NCI-H446 (cell line): ENCODE results near the gene ZNF628.
"Not testable (repeated sequence)": the region's sequence is repeated elsewhere in the genome, so short reads cannot be mapped to it uniquely, and the experiment has no call there.

ENCODE experiments used
- DNase-seq, 2 experiments: peaks; one replicate each; lab custom pipeline; 2025; lab: John Stamatoyannopoulos, UW

ZNF628 gene

DNA sequence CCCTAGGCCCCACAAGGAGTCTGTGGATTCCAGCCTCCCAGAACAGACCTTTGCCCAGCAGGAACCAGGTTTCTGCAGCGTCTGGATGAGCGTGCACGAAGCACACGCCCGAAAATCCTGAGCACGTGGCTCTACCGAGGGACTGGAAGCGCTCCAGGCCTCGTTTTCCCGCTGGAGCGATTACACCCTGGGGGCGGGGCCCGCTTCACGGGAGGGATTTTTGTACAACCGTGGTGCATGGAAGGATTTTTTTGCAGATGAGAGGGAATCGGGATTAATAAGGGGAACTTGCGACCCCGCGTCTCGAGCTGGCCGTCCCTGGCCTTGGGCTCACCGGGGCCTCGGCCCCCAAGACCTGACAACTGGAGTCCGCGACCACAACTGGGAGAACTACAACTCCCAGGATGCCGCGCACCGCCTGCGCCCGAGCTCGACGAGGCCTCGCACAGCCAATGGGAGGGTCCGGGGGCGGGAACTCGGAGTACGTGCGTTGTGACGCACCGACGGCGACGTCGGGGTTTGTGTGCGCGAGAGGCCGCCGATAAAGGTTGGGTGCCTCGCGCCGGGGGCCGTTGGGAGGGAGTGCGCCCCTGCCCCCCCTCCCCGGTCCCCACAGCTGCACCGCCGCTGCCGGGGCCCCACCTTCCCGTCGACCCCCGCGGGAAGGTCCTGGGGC, at the start of gene ZNF628:
Gene ZNF628 (plus strand): TSS at position 518 of the 676 bp plus-strand sequence. CDS start 3,294 bp downstream, outside the sequence.
- DNase-seq, result peak; percentile 97 to 99

DNA sequence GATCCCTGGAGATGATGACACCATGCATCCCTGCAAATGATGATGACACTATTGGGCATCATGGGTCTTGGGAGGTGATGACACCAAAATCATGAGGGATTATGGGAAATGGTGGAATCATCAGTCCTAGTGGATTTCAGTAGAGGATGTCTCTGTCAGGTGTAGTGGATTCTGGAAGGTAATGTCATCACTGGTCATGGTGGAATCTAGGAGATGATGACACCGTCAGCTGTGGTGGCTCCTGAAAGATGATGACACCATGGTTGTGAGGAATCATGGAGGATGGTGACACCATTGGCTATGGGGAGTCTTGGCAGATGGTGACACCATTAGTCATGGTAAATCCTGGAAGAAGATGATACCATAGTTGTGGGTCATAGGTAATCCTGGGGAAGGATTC, 45.2 kb upstream of the ZNF628 start:
- no peak for DNase-seq

DNA sequence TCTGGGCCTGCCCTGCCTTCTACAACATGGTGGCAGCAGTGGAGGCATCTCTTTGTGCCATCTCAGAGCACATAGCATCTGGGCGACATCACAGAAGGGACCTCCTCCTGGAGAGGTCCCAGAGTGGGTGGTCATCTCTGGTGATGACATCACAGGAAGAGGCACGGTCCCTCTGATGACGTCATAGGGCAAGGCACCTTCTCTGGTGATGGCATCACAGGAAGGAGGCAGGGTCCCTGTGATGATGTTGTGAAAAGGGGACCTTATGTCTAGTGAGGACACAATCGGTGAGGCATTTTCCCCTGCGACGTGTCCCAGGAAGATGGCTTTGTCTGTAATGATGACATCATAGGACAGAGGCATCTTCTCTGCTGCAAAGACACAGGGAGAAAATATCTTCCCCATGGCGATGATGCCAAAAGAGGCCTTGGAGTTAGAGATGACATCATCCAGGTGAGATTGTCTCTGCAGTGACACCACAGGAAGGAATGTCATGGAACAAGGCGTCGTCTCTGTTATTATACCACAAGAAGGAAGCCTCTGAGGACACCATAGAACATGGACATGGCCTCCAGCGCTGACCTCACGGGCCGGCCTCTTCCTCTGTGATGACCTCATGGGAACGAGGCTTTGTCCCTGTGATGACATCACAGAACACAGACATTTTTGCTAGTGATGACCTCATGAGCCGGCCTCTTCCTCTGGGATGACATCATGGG, 44.0 kb upstream of the ZNF628 start:
- no peak for DNase-seq

DNA sequence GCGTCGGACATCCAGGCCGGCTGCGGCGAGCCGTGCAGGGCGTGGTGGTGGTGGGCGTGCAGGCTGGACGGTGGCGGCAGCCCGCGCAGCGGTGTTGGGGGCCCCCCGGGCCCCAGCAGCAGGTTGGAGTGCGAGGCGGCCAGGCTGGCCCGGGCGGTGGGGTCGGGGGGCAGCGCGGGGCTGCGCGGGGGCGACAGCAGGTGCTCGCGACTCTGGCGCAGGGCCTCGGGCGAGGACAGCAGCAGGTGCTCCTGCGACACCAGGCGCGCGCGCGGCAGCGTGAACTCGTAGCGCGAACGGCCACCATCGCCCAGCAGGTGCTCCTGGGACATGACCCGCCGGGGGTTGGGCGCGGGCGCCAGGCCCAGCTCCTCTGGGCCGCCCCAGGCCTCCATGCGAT, 43.1 kb upstream of the ZNF628 start:
- no peak for DNase-seq

DNA sequence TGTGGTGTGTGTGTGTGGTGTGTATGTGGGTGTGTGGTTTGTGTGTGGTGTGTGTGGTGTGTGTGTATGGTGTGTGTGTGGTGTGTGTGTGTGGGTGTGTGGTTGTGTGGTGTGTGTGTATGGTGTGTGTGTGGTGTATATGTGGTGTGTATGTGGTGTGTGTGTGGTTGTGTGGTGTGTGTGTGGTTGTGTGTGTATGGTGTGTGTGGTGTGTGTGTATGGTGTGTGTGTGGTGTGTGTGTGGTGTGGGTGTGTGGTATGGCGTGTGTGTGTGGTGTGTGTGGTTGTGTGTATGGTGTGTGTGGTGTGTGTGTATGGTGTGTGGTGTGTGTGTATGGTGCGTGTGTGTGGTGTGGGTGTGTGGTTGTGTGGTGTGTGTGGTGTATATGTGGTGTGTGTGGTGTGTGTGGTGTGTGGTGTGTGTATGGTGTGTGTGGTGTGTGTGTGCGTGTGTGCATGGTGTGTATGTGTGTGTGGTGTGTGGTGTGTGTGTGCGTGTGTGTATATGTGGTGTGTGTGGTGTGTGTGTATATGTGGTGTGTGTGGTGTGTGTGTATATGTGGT, 42.0 kb upstream of the ZNF628 start:
- DNase-seq, result no peak

DNA sequence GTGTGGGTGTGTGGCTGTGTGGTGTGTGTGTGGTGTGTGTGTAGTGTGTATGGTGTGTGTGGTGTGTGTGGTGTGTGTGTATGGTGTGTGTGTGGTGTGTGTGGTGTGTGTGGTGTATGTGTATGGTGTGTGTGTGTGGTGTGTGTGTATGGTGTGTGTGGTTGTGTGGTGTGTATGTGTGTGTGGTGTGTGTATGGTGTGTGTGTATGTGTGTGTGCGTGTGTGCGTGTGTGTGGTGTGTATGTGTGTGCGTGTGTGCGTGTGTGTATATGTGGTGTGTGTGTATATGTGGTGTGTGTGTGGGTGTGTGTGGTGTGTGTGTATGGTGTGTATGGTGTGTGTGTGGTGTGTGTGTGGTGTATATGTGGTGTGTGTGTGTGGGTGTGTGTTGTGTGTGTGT, 41.4 kb upstream of the ZNF628 start:
- DNase-seq, result no peak

DNA sequence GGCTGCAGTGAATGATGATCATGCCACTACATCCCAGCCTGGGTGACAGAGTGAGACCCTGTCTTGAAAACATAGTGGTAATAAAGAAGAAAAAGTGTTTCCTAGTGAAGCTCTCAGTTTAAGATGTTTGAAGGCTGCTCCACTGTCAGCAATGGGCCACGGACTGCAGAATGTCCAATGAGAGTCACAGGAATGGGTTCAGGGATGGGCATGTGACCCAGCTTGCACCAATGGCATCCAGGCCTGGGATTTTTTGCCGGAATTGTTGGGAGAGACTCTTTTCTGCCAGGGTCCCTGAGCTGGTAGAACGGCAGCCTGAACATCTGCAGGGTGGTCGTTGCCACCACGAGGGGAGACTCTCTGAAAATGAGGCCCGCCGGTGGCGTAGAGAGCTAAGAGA, 39.6 kb upstream of the ZNF628 start:
- DNase-seq, result no peak

DNA sequence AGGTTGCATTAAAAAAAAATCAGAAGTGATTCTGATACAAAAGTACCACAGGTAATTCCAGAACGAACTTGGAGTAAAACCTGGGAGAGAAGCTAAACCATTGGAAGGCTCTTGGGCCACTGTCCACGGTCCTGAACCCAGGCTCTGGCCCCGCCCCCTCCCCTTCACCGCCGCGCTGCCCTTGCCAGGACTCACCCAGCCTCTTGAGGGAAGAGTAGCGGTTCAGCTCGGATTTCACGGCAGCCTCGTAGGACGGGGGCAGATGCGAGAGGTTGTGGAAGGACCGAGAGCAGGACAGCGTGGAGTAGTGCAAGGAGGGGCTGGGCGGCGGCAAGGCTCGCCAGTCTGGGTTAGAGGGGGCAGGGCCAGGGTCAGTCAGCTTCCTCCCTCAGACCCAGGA, 39.0 kb upstream of the ZNF628 start:
- DNase-seq, result no peak

DNA sequence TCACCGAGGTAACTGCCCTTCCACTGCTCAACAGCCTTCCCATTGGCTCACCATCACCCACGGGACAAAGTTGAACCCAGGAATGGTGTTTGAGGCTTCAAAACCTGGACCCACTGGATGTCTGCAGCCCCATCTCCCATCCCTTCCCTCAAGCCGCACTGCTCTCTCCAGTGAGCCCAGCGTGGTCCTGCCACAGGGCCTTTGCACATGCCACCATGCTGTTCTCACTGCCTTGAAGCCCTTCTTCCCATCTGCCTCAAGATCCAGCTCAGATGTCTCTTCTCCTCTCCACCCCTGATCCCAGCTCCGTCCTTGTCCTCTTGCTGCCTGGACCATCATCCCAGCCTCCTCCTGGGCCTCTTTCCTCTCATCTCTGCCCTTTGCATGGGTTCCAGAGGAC, 37.4 kb upstream of the ZNF628 start:
- DNase-seq, result no peak

DNA sequence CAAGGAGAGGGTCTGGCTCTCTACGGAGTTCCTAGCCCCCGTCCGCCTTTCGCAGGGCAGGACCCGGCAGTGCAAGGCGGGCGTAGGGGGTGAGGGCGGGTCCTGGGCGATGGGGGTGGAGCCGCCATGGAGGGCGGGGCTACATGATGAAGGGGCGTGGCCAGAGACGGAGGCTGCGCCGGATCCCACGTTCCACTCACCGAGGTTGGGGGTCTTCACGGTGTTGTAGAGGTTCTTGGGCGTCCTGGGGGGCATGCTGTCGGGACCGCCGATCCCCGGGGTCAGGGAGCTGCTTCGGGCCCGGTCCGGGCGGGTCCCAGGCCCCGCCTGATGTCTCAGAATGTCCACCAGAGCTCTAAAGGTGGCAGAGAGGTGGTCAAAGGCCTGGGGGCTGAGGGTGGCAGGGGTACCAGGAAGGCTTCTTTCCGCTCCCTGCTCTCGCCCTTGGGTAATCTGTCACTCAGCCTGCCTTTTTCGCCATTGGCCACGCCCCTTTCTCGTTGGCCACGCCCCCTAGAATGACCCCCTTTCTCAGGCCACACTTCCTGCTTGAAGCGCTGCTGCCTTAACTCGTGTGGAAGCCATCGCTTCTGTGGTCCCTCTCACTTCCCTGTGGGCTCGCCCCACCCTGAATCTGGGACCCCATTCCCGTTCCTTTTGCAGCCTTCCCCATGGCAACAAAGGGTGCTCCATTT, 35.9 kb upstream of the ZNF628 start:
- no peak for DNase-seq

DNA sequence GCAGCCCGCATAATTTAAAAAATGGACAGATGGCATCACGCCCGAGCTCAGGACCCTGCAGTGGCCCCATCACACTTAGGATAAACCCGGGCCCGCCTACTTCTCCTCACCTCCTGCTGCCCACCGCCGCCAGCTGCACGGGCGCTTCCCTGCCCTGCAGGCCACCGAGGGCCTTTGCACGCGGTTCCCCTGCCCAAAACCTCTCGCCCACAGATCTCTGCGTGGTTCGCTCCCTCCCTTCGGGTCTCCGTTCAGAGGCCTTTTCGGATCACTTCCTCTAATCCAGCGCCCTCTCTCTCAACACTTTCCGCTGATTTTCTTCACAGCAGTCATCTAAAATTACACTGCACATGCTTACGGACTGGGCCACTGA, 35.1 kb upstream of the ZNF628 start:
- DNase-seq, result no peak

DNA sequence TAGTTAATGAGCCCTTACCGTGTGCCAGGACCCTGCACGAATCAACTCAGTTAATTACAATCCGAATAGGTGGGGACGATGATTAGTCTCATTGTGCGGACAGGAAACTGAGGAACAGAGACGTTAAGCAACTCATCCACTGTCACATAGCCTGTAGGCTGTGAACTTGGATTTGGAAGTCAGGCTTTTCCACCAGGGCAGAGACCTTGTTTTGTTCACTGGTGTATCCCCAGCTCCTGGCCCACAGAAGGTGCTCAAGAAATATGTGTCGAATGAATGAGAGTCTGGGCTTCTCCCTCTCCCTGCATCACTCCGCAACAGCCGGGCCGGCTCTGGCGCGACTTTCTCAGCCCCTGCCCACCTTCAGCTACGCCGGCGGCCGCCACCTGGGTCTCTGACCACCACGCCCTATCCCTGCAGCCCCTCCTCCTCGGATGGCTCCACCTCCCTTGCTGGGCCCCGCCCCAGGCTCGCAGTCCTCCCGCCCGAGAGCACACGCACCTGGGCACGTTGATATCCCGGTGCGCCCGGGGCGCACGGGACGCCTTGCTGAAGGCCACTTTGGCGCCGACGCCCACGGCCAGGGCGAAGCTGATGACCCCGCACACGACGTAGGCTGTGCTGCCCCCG, 34.6 kb upstream of the ZNF628 start:
- no peak for DNase-seq

DNA sequence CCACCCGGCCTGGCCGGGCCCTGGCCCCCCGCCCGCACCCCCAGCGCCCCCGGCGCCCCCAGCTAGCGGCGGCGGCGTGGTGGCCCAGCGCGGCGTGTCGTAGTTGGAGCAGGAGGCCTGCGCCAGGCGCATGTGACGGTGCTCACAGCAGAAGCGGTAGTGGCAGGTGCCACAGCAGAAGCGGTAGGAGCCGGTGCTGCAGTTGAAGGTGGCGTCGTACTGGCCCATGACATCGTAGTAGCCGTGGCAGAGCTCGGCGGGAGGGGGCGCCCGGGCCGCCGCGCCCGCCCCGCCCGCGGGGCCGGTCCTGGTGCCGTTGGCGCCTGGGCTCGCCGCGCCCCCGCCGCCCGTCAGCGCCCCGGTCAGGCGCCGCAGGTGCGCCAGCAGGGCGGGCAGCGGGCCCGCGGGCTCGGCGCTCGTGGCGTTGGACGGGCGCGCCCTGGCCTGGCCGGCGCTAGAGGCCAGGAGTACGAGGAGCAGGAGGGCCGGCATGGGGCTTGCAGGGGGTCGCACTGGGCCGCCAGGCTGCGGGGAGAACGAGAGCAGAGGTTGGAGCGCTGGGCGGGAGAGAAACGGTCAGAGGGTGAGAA, 34.0 kb upstream of the ZNF628 start:
- DNase-seq, result no peak

DNA sequence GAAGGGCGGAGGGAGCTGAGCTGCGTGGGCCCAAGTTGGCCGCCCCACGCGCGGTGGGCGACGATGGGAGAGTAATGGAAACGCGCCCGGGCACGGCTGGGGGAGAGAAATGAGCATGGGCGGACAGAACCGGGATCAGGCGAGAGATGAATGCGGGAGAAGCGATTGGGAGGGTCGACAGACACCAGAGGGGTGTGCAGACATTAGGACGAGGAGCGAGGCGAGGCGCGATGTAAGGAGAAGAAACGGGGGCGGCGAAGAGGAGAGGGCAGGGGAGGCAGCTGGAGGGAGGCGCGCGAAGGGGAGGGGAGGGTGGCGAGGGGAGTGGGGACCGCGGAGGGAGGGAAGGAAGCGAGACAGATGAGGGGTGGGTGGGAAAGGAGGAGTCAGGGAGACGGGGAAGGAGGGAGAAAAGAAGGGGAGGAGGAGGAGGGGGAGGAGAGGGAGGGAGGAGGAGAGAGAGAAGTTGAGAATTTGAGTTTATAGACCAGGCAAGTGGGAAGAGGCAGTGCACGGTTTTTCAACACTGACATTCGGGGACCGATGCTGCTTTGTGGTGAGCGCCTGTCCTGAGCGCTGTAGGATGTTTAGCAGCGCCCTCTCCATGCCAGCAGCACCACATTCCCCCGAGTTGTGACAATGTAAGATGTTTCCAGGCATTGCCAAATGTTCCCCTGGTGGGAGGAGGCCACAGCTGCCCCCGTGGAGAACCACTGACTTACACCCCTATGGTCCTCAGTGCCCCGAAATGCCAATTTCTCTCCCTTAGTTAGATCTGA, 33.2 kb upstream of the ZNF628 start, which contains the start of gene SHISA7:
Gene SHISA7 (minus strand): TSS at position 256 of the 779 bp plus-strand sequence. CDS start 437 bp downstream, outside the sequence.
- no peak for DNase-seq

DNA sequence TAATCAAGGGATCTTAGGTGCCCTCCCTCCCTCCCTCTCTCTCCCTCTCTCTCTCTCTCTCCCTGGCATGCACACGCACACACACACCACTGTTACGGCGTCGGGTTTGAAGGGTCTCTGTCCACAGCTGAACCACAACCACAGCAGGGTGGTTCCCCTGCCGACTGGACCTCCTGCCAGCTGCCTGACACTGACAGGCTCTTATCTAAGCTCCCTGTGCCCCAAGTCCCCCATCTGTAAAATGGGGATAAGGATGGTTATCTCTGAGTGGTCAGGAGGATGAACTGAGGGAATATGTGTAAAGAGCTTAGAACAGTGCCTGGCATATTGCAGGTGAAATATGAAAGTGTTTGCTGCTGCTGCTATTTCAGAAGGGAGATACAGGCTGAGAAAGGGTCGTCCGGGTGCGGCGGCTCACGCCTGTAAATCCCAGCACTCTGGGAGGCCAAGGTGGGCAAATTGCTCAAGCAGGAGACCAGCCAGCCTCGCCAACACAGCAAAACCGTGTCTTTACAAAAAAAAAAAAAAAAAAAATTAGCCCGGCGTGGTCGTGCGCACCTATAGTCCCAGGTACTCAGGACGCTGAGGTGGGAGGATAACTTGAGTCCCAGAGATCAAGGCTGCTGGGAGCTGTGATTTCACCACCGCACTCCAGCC, 32.5 kb upstream of the ZNF628 start:
- no peak for DNase-seq

DNA sequence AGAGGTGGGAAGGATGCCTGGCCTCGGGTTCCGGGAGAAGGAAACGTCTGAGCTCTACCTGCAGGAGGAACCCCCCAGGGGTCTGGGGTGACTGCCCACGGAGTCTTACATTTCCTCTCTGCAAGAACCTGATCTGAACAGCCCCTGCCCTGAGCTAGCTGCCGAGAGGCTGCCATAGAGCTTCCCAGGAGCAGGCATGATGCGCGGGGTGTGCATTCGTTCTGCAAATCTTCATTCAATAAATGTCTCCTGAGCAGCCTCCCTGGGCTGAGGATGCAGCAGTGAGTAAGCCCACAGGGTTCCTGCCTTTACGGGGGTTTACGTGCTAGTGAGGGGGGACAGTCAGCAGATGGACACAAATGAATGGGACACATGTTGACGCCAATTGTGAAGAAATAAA, 31.8 kb upstream of the ZNF628 start:
- no peak for DNase-seq

DNA sequence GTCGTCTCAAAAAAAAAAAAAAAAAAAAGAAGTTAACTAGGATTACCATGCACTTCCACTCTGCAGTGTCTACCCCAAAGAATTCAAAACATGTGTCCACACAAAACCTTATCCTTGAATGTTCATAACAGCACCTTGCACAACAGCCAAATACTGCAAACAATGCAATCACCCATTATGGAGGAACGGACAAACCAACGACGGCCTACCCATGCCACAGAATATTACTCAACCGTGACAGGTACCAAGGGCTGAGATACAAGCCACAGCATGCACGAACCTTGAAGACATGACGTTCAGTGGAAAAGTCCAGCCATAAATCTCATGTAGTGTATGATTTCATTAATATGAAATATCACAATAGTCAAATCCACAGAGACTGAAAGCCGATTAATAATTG, 30.4 kb upstream of the ZNF628 start:
- DNase-seq, result no peak

DNA sequence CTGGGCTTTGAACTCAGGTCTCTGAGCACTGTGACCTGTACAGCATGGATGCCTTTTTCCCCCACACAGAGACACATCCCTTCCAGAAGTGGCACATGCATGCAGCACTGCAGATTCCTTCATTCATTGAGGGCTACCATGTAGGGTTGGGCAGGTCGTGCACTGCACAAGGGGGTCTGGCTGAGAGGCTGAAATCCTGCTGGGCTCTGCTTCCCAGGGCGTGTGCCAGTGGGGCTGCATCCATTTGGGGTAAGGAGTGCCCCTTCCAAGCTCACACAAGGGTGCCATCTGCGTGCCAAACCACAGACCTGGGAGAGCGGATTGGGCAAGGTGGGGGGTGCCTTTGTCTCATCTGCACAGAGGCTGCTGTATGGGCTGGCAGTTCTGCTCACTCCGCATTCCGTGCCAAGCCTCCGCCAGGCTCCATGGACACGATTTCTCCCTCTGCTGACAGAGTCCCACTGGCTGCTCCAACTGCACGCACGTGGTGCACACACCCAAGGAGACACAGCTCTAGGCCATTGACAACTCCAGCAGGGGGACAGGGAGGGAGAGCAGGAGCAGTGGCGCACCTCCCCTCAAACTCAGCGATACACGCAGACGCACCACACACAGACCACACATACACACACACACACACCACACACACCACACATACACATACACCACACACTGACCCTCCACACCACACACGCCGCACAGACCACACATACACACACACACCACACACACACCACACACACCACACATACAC, 28.8 kb upstream of the ZNF628 start:
- DNase-seq, result peak; percentile 61 to 71

DNA sequence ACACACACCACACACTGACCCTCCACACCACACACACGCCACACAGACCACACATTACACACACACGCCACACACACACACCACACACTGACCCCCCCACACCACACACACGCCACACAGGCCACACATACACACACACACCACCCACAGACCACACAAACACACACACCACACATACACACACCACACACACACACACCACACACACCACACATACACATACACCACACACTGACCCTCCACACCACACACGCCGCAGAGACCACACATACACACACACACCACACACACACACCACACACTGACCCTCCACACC, 28.3 kb upstream of the ZNF628 start:
- not testable (repeated sequence) for DNase-seq

DNA sequence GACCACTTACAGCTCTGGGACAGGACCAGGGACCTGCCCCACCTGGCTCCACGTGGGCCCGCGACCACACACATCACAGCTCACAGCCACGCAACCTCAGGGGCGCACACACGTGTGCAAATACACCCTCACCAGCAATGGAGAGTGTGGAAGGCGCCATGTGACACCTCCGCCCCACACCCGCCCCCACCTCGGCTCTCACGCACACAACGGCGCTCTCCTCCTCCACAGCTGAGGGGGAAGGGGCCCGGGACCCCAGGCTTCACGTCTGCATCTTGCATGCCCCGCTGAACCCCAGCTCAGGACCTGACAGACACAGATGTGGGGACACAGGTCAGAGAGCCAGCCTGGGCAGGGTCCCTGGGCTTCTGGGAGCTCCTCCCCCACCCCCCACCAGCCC, 26.9 kb upstream of the ZNF628 start:
- no peak for DNase-seq
